Osteoblast (primary cell): ENCODE data around the gene PGBD2. TPM values are rescaled to one million over a fixed set of nuclear protein-coding genes. Genes with fewer than 3 reads are reported as not detected.
A peak's percentile ranks its signal among the peaks of the same experiment; 100 is the strongest.
"Not testable (repeated sequence)": the region's sequence is repeated elsewhere in the genome, so short reads cannot be mapped to it uniquely, and the experiment has no call there.

Source experiments
- DNase-seq: peaks from one replicate; pipeline ENCODE4 v3.0.0; 2011; ENCODE audit warnings: low spot score, mixed read lengths; ENCODE audit not compliant: insufficient read length; ENCODE audit errors: missing footprints
- H2AFZ ChIP-seq: 2 replicates; pipeline ENCODE4 v1.6.0; 2011; ENCODE audit warnings: mild to moderate bottlenecking, low read length
- H3K27ac ChIP-seq: 2 replicates; pipeline ENCODE4 v1.5.1; 2011; ENCODE audit warnings: mild to moderate bottlenecking, low read depth, low read length, moderate library complexity
- H3K27me3 ChIP-seq: 2 replicates; pipeline ENCODE4 v1.6.0; 2012; ENCODE audit warnings: mild to moderate bottlenecking, control low read depth, inconsistent platforms, low read length, moderate library complexity; ENCODE audit not compliant: insufficient read depth
- H3K36me3 ChIP-seq: 2 replicates; pipeline ENCODE4 v1.5.1; 2011; ENCODE audit warnings: mild to moderate bottlenecking, low read length, control low read depth, moderate library complexity; ENCODE audit not compliant: insufficient read depth
- H3K4me1 ChIP-seq: 2 replicates; pipeline ENCODE4 v1.5.1; 2011; ENCODE audit warnings: mild to moderate bottlenecking, low read length, control low read depth, moderate library complexity; ENCODE audit not compliant: insufficient read depth
- H3K4me2 ChIP-seq: 2 replicates; pipeline ENCODE4 v1.6.0; 2011; ENCODE audit warnings: mild to moderate bottlenecking, low read length; ENCODE audit not compliant: insufficient read depth
- H3K4me3 ChIP-seq: fragments of 200-600 bp; sonication (generic); 3 replicates; pipeline ENCODE4 v1.5.1; 2012; ENCODE audit warnings: mild to moderate bottlenecking, low read length, inconsistent platforms; ENCODE audit not compliant: insufficient read depth
- H3K79me2 ChIP-seq: 2 replicates; pipeline ENCODE4 v1.6.0; 2012; ENCODE audit warnings: mild to moderate bottlenecking, low read length, control low read depth, inconsistent platforms; ENCODE audit not compliant: insufficient read depth
- H3K9me3 ChIP-seq: 2 replicates; pipeline ENCODE4 v1.5.1; 2011; ENCODE audit warnings: low read depth, low read length, control low read depth
- H4K20me1 ChIP-seq: 2 replicates; pipeline ENCODE4 v1.6.0; 2012; ENCODE audit warnings: mild to moderate bottlenecking, low read length, control low read depth; ENCODE audit not compliant: insufficient read depth
- CTCF ChIP-seq: IDR thresholded peaks from 2 replicates; pipeline ENCODE4 v1.5.1; 2011; ENCODE audit warnings: mild to moderate bottlenecking, low read depth, low read length, moderate library complexity; ENCODE audit errors: extremely low read depth
- total RNA-seq: library from RNA; depleted of rRNA; stranded (reverse); fragments of >200 nt; gene quantifications from 2 replicates; pipeline ENCODE4 v1.2.3, GENCODE V29; 2012

PGBD2 gene
- total RNA-seq, 1 donor = 4.3 TPM

- Histone ChIP-seq H3K9me3 (no peaks in the 10 kb centered on the region), H3K4me3 (peak overlapping the region; percentile 75), H2AFZ (peak overlapping the region; percentile 98), H4K20me1 (no peaks in the 10 kb centered on the region), H3K4me1 (no peaks in the 10 kb centered on the region), H3K27ac (peak overlapping the region; percentile 94), H3K79me2 (no peaks in the 10 kb centered on the region), H3K4me2 (peak overlapping the region; percentile 95), H3K36me3 (no peaks in the 10 kb centered on the region), H3K27me3 (no peaks in the 10 kb centered on the region)
- TF ChIP-seq CTCF = no peak
- DNase-seq = peak; percentile 92
Measured at GRCh38 chr1:248873409-248873992, 32.5 kb upstream of the PGBD2 start.

- DNase-seq = peak; percentile 87
- H3K36me3 ChIP-seq = no peaks in the 10 kb centered on the region
- H3K79me2 ChIP-seq = no peaks in the 10 kb centered on the region
- H3K4me1 ChIP-seq = no peaks in the 10 kb centered on the region
- H3K27me3 ChIP-seq = no peaks in the 10 kb centered on the region
- peak overlapping the region; percentile 94 for H3K27ac ChIP-seq
- no peak for TF ChIP-seq CTCF
- no peaks in the 10 kb centered on the region for H4K20me1 ChIP-seq
- peak overlapping the region; percentile 75 for H3K4me3 ChIP-seq
- peak overlapping the region; percentile 95 for H3K4me2 ChIP-seq
- no peaks in the 10 kb centered on the region for H3K9me3 ChIP-seq
- no peak overlapping the region for H2AFZ ChIP-seq
Measured at GRCh38 chr1:248873993-248874533, 32.0 kb upstream of the PGBD2 start.

GRCh38 chr1:248881261-248881660 is 24.8 kb upstream of the PGBD2 start:
- Histone ChIP-seq H3K27me3 (no peaks in the 10 kb centered on the region), H3K9me3 (no peaks in the 10 kb centered on the region)

GRCh38 chr1:248882427-248882826 is 23.6 kb upstream of the PGBD2 start:
- H3K4me1 ChIP-seq, H3K4me3 ChIP-seq, H4K20me1 ChIP-seq, DNase-seq, H3K79me2 ChIP-seq, H2AFZ ChIP-seq, H3K36me3 ChIP-seq, H3K4me2 ChIP-seq, H3K27me3 ChIP-seq, H3K27ac ChIP-seq, H3K9me3 ChIP-seq: not testable (repeated sequence)

More at GRCh38 chr1:248881261-248881660, 24.8 kb upstream of the PGBD2 start:
- H3K4me1 ChIP-seq = no peaks in the 10 kb centered on the region
- no peaks in the 10 kb centered on the region for H3K79me2 ChIP-seq
- no peak overlapping the region for H3K4me3 ChIP-seq
- H3K36me3 ChIP-seq = no peaks in the 10 kb centered on the region
- H4K20me1 ChIP-seq = no peaks in the 10 kb centered on the region
- TF ChIP-seq CTCF = no peak
- no peak overlapping the region for H3K4me2 ChIP-seq
- H2AFZ ChIP-seq = no peak overlapping the region
- DNase-seq = no peak
- H3K27ac ChIP-seq = no peak overlapping the region
